Measurements from ENCODE around the gene COL4A6.

COL4A6 gene

GRCh38 chrX:108230574-108230973 lies 207.6 kb downstream of the COL4A6 start:
- DNase-seq (ENCODE audit: low read depth): no peak
- no peak overlapping the region for H3K4me3 ChIP-seq (ENCODE audit: low read depth, low read length)

GRCh38 chrX:108224727-108225621 lies 213.2 kb downstream of the COL4A6 start:
- no peak overlapping the region for H3K4me3 ChIP-seq (ENCODE audit: low read depth, low read length)
- DNase-seq (ENCODE audit: low read depth): no peak

GRCh38 chrX:108224218-108224617 lies 214.0 kb downstream of the COL4A6 start:
- no peak for DNase-seq (ENCODE audit: low read depth)
- no peak overlapping the region for H3K4me3 ChIP-seq (ENCODE audit: low read depth, low read length)

GRCh38 chrX:108223585-108223984 lies 214.6 kb downstream of the COL4A6 start:
- no peak overlapping the region for H3K4me3 ChIP-seq (ENCODE audit: low read depth, low read length)
- DNase-seq (ENCODE audit: low read depth): no peak

DNA sequence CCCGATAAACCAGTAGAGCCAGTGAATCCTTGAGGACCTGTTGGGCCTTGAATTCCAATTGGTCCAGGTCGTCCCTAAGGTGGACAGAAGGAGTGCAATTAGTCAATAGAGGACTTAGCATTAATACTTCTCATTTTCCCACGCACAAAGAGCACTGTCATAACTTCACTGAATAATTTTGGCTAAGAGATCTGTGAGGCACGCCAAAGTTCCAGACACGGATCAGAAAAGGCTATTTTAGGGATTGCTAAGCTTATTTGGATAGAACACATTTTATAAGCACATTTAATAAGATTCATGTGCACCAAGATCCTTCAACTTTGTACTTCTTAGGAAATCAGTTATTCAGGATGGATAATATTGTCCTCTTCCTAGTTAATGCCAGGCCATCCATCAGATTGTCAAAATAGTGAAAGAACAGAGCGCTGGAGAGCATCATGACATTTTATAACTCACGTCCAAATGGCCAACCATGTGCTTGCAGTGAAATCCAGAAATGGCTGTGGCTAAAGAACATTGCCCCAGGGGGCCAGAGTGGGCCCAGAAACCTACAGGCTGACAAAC lies 216.8 kb downstream of the COL4A6 start:
- DNase-seq (ENCODE audit: low read depth): no peak
- H3K4me3 ChIP-seq (ENCODE audit: low read depth, low read length): no peak overlapping the region

GRCh38 chrX:108219949-108220601 lies 218.1 kb downstream of the COL4A6 start:
- no peak overlapping the region for H3K4me3 ChIP-seq (ENCODE audit: low read depth, low read length)
- DNase-seq (ENCODE audit: low read depth): no peak

DNA sequence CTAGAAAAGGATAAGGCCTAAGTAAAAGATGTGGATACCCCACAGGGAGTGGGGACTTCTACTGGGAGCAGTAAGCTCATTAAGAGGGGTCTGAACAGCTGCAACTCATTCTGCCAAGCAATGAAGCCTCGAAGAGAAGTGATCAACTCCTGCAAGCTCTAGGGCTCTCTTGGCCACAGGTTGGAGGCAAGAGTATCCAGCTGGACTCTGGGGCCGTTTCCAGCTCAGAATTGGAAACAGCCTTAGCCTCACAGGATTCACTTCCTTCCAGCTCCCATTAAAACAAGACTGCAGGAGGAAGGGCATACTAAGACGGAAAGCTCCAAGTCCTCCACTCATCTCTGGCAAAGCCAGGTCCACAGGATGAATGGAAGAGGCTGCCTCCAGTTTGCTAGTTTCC lies 220.3 kb downstream of the COL4A6 start:
- DNase-seq (ENCODE audit: low read depth): no peak
- no peak overlapping the region for H3K4me3 ChIP-seq (ENCODE audit: low read depth, low read length)

DNA sequence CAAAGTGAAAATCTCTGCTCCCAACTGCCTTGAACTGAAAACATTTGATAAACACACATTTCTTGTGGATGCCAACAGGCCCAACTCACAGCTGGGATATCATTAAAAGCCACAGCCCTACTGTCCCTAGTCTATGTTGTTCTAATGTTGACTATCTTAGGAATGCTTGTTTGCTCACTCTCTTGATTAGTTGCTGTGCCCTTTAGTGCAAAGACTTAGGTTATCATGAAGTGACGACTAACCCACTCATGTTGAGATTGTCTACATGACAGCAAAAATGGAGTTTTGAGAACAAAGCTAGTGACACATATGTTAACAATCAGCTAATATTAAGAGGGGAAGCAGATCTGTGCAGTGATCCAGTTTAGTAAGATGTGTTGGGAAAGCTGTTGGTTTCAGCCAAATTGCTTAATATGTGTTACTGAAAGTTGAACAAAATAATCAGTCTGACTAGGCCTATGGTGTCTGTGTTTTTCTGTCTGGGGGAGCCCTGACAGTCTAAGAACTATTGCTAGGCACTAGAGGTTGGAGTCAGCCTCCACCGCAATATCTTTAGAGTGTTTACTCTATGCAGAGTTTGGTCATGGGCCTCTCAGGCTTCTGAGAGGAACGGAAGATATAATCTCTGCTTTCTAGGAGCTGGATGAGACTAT lies 221.2 kb downstream of the COL4A6 start:
- H3K4me3 ChIP-seq (ENCODE audit: low read depth, low read length): no peak overlapping the region
- DNase-seq (ENCODE audit: low read depth): no peak

DNA sequence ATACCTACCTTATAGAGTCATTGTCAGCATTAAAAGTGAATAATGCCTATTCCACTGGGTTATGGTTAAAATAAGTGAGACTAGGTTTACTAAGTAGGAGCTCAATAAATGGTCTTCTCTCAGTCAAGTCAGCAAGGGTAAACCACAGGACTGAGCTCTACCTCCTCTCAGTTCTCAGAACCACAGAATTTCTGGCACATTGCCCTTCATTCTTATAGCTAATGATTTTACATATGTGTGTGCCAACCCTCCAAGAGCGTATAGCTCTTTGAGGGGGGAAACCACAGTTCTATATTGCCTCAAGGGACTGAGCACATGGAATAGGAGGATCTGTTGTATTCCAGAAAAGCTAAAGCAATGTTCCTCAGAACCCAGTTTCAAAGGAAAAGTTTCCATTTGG lies 221.8 kb downstream of the COL4A6 start:
- peak; percentile 61 for DNase-seq (ENCODE audit: low read depth)
- no peak overlapping the region for H3K4me3 ChIP-seq (ENCODE audit: low read depth, low read length)

- no peak overlapping the region for H3K4me3 ChIP-seq (ENCODE audit: low read depth, low read length)
- no peak for DNase-seq (ENCODE audit: low read depth)
Measured at GRCh38 chrX:108211301-108211700, 226.9 kb downstream of the COL4A6 start.

DNA sequence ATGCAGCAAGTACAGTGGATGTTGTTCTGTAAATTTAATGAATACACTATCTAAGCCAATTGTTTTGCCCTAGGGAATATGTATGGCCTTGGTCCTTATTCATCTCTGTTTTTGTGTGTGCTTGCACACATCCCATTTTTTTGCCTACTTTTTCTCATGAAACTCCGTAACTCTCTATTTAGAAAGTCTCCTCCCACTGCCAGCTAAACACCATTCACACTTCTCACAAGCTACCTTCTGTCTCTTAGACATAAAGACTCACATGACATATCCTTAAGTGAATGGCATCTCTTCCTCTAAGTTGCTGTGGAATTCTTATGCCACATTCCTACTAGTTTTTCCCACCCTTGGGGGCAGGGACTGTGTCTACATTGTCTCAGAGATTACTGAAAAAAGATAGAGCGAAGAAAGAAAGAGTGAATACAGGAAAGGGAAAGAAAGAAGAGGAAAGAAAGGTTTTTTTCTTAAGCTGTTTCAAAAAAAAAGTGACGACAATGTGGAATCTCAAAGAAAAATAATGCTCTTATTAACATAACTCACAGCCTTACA lies 229.1 kb downstream of the COL4A6 start:
- DNase-seq (ENCODE audit: low read depth): no peak

GRCh38 chrX:108203540-108203939 lies 234.7 kb downstream of the COL4A6 start:
- no peak for DNase-seq (ENCODE audit: low read depth)
- H3K4me3 ChIP-seq (ENCODE audit: low read depth, low read length): no peak overlapping the region

More for the DNA sequence above, 229.1 kb downstream of the COL4A6 start:
- H3K4me3 ChIP-seq (ENCODE audit: low read depth, low read length): no peak overlapping the region

DNA sequence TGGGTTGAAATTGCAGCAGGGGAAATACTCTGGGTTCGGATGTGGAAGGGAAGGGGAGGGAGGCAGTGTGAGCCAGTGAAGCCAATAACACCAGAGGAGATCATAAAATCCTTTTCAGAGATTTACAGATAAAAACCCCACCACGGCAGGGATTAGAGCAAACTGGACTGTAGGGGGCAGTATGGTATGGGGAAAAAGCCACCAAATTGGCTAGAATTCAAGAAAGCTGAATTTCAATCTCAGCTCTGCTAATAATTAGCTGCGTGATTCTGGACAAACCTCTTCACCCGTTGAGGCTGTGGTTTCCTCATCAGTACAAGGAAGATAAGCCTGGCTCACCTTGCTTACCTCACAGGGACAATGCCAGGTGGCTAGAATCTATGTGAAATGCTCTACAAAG lies 238.5 kb downstream of the COL4A6 start:
- DNase-seq (ENCODE audit: low read depth): no peak
- H3K4me3 ChIP-seq (ENCODE audit: low read depth, low read length): no peak overlapping the region

DNA sequence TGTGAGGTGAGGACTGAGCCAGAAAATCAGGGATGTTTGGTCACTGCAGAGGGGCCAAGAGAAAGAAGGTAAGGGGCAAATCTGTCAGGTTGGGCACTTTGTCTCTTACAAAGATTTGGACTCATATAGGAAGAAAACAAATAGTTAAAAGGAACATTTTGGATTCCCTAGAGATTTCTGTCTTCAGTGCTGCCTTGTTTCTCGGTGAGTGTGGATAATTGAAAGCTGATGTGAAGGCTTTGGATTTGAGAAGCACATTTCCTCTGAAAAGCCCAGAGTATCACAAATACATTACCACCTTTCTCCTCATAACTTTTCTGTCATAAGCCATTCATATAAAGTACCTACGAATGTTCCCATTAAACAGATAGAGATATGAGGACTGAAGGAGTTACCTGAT lies 239.2 kb downstream of the COL4A6 start:
- DNase-seq (ENCODE audit: low read depth): no peak
- no peak overlapping the region for H3K4me3 ChIP-seq (ENCODE audit: low read depth, low read length)

GRCh38 chrX:108198420-108198819 lies 239.8 kb downstream of the COL4A6 start:
- peak; percentile 67 for DNase-seq (ENCODE audit: low read depth)
- no peak overlapping the region for H3K4me3 ChIP-seq (ENCODE audit: low read depth, low read length)

- H3K4me3 ChIP-seq (ENCODE audit: low read depth, low read length): no peak overlapping the region
- peak; percentile 67 for DNase-seq (ENCODE audit: low read depth)
Measured at GRCh38 chrX:108186811-108187210, 251.4 kb downstream of the COL4A6 start.

- no peak overlapping the region for H3K4me3 ChIP-seq (ENCODE audit: low read depth, low read length)
- DNase-seq (ENCODE audit: low read depth): no peak
Measured at GRCh38 chrX:108178143-108178498, 260.1 kb downstream of the COL4A6 start.

- no peak overlapping the region for H3K4me3 ChIP-seq (ENCODE audit: low read depth, low read length)
- DNase-seq (ENCODE audit: low read depth): no peak
Measured at GRCh38 chrX:108177351-108178142, 260.7 kb downstream of the COL4A6 start.

DNA sequence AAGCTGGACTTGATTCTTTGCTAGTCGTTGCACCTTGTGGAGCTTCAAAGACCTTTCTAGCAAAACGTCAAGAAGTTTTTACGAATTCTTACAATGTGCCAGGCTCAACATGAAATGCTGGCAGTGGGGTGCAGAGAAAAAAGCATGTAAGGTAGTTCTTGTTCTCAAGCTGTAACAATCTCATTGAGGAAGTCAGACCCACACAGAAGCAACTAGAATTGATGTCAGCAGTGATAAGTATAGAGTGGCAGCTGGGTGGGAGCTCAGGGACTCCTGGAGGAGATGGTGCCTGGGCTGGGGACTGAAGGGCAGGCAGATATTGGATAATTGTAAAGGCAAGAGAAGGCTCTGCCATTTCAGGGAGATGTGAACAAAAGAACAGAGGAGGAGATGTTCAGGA lies 264.3 kb downstream of the COL4A6 start:
- H3K4me3 ChIP-seq (ENCODE audit: low read depth, low read length): no peak overlapping the region
- DNase-seq (ENCODE audit: low read depth): no peak

Measured in skeletal muscle cell (primary cell).